Activated naive CD8-positive, alpha-beta T cell (primary cell): ENCODE measurements around the gene CRY2.

ENCODE experiments used
- H3K27ac Mint-ChIP-seq: one replicate; pipeline ENCODE4 v1.8.0; 2021; ENCODE audit warnings: mixed read lengths
- H3K27me3 Mint-ChIP-seq: one replicate; pipeline ENCODE4 v1.8.0; 2021; ENCODE audit warnings: mixed read lengths
- H3K36me3 Mint-ChIP-seq: one replicate; pipeline ENCODE4 v1.8.0; 2021; ENCODE audit warnings: mixed read lengths
- H3K4me1 Mint-ChIP-seq: one replicate; pipeline ENCODE4 v1.8.0; 2021; ENCODE audit warnings: low read depth, mixed read lengths
- H3K4me3 Mint-ChIP-seq: one replicate; pipeline ENCODE4 v1.8.0; 2021; ENCODE audit warnings: mild to moderate bottlenecking, mixed read lengths
- H3K9me3 Mint-ChIP-seq: one replicate; pipeline ENCODE4 v1.8.0; 2021; ENCODE audit warnings: low read depth, mixed read lengths

The CRY2 gene

GRCh38 chr11:45926536-45927331, 79.5 kb downstream of the CRY2 start:
- Mint-ChIP-seq H3K9me3 (no peaks in the 10 kb centered on the region), H3K4me3 (no peak overlapping the region), H3K27ac (no peak overlapping the region), H3K27me3 (no peaks in the 10 kb centered on the region), H3K36me3 (no peaks in the 10 kb centered on the region), H3K4me1 (peaks cover 32% of the 10 kb centered on the region)

GRCh38 chr11:45927332-45927683, 80.0 kb downstream of the CRY2 start:
- Mint-ChIP-seq H3K27ac (peak overlapping the region; percentile 82), H3K36me3 (no peaks in the 10 kb centered on the region), H3K4me1 (peaks cover 32% of the 10 kb centered on the region), H3K9me3 (no peaks in the 10 kb centered on the region), H3K27me3 (no peaks in the 10 kb centered on the region), H3K4me3 (no peak overlapping the region)

- H3K9me3 Mint-ChIP-seq: no peaks in the 10 kb centered on the region
- no peaks in the 10 kb centered on the region for H3K36me3 Mint-ChIP-seq
- H3K4me3 Mint-ChIP-seq: no peak overlapping the region
- H3K4me1 Mint-ChIP-seq: peaks cover 32% of the 10 kb centered on the region
- H3K27me3 Mint-ChIP-seq: no peaks in the 10 kb centered on the region
- H3K27ac Mint-ChIP-seq: peak overlapping the region; percentile 82
Observed at GRCh38 chr11:45927684-45928413, 80.6 kb downstream of the CRY2 start.

- Mint-ChIP-seq H3K27me3 (no peaks in the 10 kb centered on the region), H3K4me1 (peaks cover 28% of the 10 kb centered on the region), H3K9me3 (no peaks in the 10 kb centered on the region), H3K36me3 (no peaks in the 10 kb centered on the region), H3K27ac (no peak overlapping the region), H3K4me3 (no peak overlapping the region)
Observed at GRCh38 chr11:45928535-45929215, 81.4 kb downstream of the CRY2 start.

- Mint-ChIP-seq H3K4me3 (peak overlapping the region; percentile 65), H3K27ac (peak overlapping the region; percentile 76), H3K36me3 (no peaks in the 10 kb centered on the region), H3K27me3 (no peaks in the 10 kb centered on the region), H3K9me3 (no peaks in the 10 kb centered on the region), H3K4me1 (peaks cover 23% of the 10 kb centered on the region)
Observed at GRCh38 chr11:45929486-45930030, 82.3 kb downstream of the CRY2 start.

- Mint-ChIP-seq H3K27ac (peak overlapping the region; percentile 76), H3K27me3 (no peaks in the 10 kb centered on the region), H3K4me1 (peaks cover 23% of the 10 kb centered on the region), H3K9me3 (no peaks in the 10 kb centered on the region), H3K36me3 (no peaks in the 10 kb centered on the region), H3K4me3 (peak overlapping the region; percentile 65)
Observed at GRCh38 chr11:45930031-45930794, 82.9 kb downstream of the CRY2 start.

- Mint-ChIP-seq H3K4me3 (no peak overlapping the region), H3K36me3 (no peaks in the 10 kb centered on the region), H3K27me3 (no peaks in the 10 kb centered on the region), H3K9me3 (no peaks in the 10 kb centered on the region), H3K4me1 (peaks cover 23% of the 10 kb centered on the region), H3K27ac (peak overlapping the region; percentile 54)
Observed at GRCh38 chr11:45930951-45931570, 83.8 kb downstream of the CRY2 start.

- Mint-ChIP-seq H3K27ac (peak overlapping the region; percentile 54), H3K4me3 (no peak overlapping the region), H3K9me3 (no peaks in the 10 kb centered on the region), H3K4me1 (peaks cover 23% of the 10 kb centered on the region), H3K27me3 (no peaks in the 10 kb centered on the region), H3K36me3 (peaks cover 1% of the 10 kb centered on the region)
Observed at GRCh38 chr11:45931739-45932138, 84.5 kb downstream of the CRY2 start.

GRCh38 chr11:45932217-45932616, 84.9 kb downstream of the CRY2 start:
- H3K4me3 Mint-ChIP-seq: no peak overlapping the region
- no peaks in the 10 kb centered on the region for H3K9me3 Mint-ChIP-seq
- peaks cover 2% of the 10 kb centered on the region for H3K36me3 Mint-ChIP-seq
- H3K27me3 Mint-ChIP-seq: no peaks in the 10 kb centered on the region
- H3K4me1 Mint-ChIP-seq: peaks cover 20% of the 10 kb centered on the region
- H3K27ac Mint-ChIP-seq: no peak overlapping the region
